ENCODE measurements around the gene CORO1C. TPM values are rescaled to one million over a fixed set of nuclear protein-coding genes. Genes with fewer than 3 reads are reported as not detected.
"Not testable (repeated sequence)": the region's sequence is repeated elsewhere in the genome, so short reads cannot be mapped to it uniquely, and the experiment has no call there.

The CORO1C gene
- polyA plus RNA-seq (2013, experiment 1 of 4): 155 TPM
- 161 TPM for polyA plus RNA-seq (2013, experiment 2 of 4)
- polyA plus RNA-seq (2013, experiment 3 of 4): 97.1 TPM
- polyA plus RNA-seq (2013, experiment 4 of 4): 109 TPM

DNA sequence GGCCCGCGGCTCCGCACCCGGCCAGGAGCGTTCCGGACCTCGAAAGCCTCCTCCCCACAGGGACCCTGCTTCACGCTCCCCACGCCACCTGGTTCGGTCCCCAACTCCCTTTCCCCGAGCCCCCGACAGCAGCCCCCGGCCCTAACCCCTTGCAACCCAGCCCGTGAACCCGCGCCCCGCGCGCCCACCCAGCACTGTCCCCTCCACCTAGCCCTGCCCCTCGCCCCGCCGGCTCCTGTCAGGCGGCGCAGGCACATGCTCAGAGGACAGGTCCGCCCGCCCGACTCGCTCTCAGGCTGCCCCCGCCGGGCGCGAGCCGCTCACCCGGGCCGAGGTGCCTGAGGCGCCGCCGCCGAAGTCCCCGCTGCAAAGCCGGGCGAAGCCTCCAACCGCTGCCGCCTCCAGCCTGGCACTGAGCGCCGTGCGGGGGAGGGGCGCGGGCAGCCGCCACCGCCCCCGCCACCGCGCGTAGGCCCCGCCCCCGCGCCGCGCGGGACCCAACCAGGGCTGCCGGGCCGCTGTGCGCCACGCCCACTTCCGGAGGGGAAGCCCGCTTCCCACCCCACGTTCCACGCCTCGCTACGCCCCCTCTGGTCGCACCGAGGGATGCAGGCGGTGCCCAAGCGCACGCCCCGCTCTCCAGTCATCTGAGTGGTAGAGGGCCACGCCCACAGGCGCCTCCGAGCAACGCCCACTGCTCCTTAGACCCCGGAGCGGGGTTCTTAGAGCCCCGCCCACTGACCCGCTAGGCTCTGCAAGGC lies at the start of gene CORO1C:
CORO1C (minus strand) TSS at position 414 of the 761 bp plus-strand sequence. CDS start 30,200 bp downstream, outside the sequence.
- Histone ChIP-seq H3K9me3 (ENCODE audit: control insufficient read depth, low read length) (no peaks in the 10 kb centered on the region), H3K4me1 (ENCODE audit: control insufficient read depth, insufficient read depth, low read length) (peaks cover 8% of the 10 kb centered on the region), H3K36me3 (ENCODE audit: control insufficient read depth, insufficient read depth, low read length) (no peaks in the 10 kb centered on the region), H3K4me3 (ENCODE audit: insufficient read depth, low read depth, low read length) (peak within 1 kb of the TSS; percentile 91), H3K27me3 (ENCODE audit: control insufficient read depth, insufficient read depth, low read length, poor library complexity, severe bottlenecking) (no peaks in the 10 kb centered on the region), H3K27ac (ENCODE audit: insufficient read depth, low read depth, low read length, poor library complexity, severe bottlenecking) (peak within 1 kb of the TSS; percentile 94)
- WGBS, 2 experiments: 0% methylated on average over 85 of the region's 85 CpGs

DNA sequence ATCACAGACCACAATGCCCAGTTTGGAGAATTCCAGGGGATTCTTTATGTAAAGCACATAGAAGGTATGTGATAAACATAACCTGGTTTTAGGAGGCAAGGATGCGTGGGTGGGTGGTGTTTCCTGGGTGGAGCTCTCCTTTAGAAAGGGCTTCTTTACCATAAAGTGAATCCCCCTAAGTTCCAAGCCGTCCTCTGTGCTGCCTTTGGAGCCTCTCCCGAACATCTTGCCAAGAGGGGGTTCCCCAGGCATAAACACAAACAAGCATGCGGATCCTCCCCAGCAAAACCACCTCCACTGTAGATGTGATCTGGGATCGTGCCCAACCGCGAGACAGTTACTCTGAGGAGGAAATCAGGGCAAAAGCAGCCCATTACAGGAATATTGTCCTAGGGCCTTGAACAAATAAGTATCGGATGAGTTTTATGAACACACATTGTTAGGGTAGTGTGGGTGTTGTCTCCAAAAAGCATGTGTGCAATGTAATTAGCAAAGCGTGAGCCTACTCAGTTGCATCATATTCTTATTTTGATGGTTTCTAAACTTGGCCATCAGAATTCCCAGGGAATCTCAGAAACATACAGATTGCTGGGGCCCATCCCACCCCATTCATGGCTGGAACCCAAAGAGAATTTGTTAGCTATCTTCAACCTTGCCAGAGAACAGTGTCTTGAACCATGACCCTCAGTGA lies 48.8 kb upstream of the CORO1C start:
- H3K9me3 ChIP-seq (ENCODE audit: control insufficient read depth, low read length): no peaks in the 10 kb centered on the region
- peaks cover 13% of the 10 kb centered on the region for H3K4me1 ChIP-seq (ENCODE audit: control insufficient read depth, insufficient read depth, low read length)

DNA sequence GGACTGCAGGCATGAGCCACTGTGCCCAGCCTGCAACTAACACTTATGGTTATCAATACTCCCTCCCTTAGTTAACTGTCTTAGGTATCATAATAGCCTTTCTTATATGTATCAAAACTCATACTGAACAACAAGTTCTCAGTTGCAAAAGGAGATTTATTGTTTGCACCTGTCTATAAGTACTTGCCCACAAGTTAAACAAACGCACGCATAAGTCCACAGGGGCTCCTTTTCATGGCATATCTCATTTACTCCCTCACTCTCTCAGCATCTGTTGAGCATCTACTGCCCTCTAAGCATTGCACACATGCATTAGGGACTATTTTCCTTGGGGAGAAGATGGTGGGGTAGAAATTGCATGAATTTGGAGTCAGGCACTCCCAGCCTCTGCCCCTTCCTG lies 46.7 kb upstream of the CORO1C start:
- Histone ChIP-seq H3K27ac (ENCODE audit: insufficient read depth, low read depth, low read length, poor library complexity, severe bottlenecking) (no peak overlapping the region), H3K9me3 (ENCODE audit: control insufficient read depth, low read length) (no peaks in the 10 kb centered on the region), H3K27me3 (ENCODE audit: control insufficient read depth, insufficient read depth, low read length, poor library complexity, severe bottlenecking) (no peaks in the 10 kb centered on the region), H3K36me3 (ENCODE audit: control insufficient read depth, insufficient read depth, low read length) (no peaks in the 10 kb centered on the region), H3K4me1 (ENCODE audit: control insufficient read depth, insufficient read depth, low read length) (peaks cover 16% of the 10 kb centered on the region), H3K4me3 (ENCODE audit: insufficient read depth, low read depth, low read length) (no peak overlapping the region)
- WGBS, 2 experiments: 94 to 98% methylated on average over 2 of the region's 2 CpGs

More for the DNA sequence above, 48.8 kb upstream of the CORO1C start:
- H3K27me3 ChIP-seq (ENCODE audit: control insufficient read depth, insufficient read depth, low read length, poor library complexity, severe bottlenecking): no peaks in the 10 kb centered on the region
- no peaks in the 10 kb centered on the region for H3K36me3 ChIP-seq (ENCODE audit: control insufficient read depth, insufficient read depth, low read length)
- 91 to 95% methylated on average over 9 of the region's 9 CpGs for WGBS, 2 experiments
- no peak overlapping the region for H3K4me3 ChIP-seq (ENCODE audit: insufficient read depth, low read depth, low read length)
- no peak overlapping the region for H3K27ac ChIP-seq (ENCODE audit: insufficient read depth, low read depth, low read length, poor library complexity, severe bottlenecking)

DNA sequence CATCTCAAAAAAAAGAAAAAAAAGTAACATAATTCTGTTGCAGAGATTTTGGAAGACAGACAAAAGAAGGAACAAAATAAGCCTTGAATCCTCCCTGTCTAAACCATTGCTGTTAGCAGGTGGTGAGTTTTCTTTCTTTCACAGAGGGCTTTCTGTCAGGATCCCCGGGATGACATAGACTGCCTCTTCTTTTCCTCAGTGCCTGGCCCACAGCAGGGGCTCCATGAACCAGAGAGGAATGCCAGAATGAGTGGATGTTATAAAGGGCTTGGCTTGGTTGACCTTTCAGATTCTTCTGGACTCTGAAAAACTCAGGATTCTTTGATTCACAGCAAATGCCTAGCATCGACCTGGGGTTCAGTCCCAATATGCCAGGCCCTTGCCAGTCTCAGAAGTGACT lies 45.8 kb upstream of the CORO1C start:
- Histone ChIP-seq H3K27me3 (ENCODE audit: control insufficient read depth, insufficient read depth, low read length, poor library complexity, severe bottlenecking) (no peaks in the 10 kb centered on the region), H3K4me3 (ENCODE audit: insufficient read depth, low read depth, low read length) (no peak overlapping the region), H3K36me3 (ENCODE audit: control insufficient read depth, insufficient read depth, low read length) (no peaks in the 10 kb centered on the region), H3K4me1 (ENCODE audit: control insufficient read depth, insufficient read depth, low read length) (peaks cover 16% of the 10 kb centered on the region), H3K9me3 (ENCODE audit: control insufficient read depth, low read length) (no peaks in the 10 kb centered on the region), H3K27ac (ENCODE audit: insufficient read depth, low read depth, low read length, poor library complexity, severe bottlenecking) (peak overlapping the region; percentile 9)
- 11 to 16% methylated on average over 2 of the region's 2 CpGs for WGBS, 2 experiments

DNA sequence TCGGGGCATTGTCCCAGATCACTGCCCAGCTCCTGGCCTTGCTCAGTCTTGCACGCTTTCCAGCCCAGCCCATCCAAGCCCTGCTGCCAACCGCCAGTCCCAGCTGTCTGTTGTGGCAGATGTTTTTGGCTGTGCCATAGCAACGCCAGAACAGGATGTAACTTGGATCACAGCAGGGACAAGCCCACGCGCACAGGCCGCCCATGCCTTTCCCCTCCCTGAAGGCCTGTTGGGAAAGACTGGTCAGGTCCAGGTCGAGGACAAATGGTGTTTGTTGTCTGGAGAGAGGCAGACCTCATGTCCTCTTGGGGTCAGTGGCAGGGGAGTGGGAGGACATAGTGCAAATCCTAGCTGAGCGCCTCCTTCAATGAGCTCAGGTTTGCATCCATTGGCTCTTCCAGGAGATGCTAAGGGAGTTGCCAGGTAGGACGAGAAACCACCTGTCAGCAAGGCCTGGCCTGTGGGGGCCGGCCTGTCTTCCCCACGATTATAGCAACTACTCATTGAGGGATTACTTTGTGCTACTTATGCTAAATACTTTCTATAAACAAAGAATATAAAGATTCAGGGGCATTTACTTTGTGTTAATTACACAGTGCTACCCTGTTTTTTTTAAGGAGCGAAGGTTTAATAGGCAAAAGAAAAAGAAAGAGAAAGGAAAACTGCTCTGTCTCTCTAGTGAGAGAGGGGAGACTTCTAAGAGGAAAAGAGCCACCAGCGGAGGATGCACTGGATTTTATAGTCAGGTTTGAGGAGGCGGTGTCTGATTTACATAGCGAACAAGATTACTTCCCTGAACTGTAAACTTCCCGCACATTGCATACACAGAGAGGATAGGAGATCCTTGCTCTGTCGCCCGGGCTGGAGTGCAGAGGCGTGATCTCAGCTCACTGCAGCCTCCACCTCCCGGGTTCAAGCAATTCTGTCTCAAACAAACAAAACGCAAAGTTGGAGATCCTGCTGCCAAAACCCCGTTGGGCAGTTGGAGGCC lies 42.8 kb upstream of the CORO1C start:
- Histone ChIP-seq H3K27ac (ENCODE audit: insufficient read depth, low read depth, low read length, poor library complexity, severe bottlenecking) (peak overlapping the region; percentile 39), H3K9me3 (ENCODE audit: control insufficient read depth, low read length) (no peaks in the 10 kb centered on the region), H3K4me1 (ENCODE audit: control insufficient read depth, insufficient read depth, low read length) (peaks cover 16% of the 10 kb centered on the region), H3K27me3 (ENCODE audit: control insufficient read depth, insufficient read depth, low read length, poor library complexity, severe bottlenecking) (no peaks in the 10 kb centered on the region), H3K36me3 (ENCODE audit: control insufficient read depth, insufficient read depth, low read length) (no peaks in the 10 kb centered on the region), H3K4me3 (ENCODE audit: insufficient read depth, low read depth, low read length) (no peak overlapping the region)
- 80 to 83% methylated on average over 21 to 22 of the region's 23 CpGs for WGBS, 2 experiments

DNA sequence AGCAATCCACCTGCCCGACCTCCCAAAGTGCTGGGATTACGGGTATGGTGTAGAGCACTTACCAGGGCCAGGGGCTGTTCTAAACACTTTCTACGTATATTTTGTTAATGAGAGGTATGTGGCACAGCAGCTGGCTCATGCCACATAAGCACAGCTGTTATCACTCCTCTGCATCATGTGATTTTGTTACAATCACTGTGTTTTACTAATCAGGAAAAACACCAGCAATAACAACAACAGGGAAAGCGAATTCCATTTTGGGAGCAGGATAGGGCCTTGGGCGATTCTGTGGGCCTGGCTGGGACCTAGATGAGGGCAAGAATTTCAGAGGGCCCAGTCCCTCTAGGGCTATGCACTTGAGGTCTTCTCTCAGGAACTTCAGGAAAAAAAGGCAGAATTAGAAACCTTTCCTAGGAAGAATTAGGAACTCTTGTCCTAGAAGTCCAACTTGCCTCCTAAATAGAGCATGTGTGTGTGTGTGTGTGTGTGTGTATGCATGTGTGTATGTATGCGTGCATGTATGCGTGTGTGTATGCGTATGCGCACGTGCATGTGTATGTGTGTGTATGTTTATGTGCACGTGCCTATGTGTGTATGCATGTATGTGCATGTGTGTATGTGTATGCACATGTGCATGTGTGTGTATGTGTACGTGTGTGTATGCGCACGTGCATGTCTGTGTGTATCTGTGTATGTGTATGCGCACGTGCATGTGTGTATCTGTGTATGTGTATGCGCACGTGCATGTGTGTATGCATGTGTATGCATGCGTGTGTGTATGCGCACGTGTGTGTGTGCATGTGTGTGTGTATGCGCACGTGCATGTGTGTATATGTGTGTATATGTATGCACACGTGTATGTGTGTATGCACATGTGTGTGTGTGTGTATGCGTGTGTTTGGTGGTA lies 41.8 kb upstream of the CORO1C start:
- Histone ChIP-seq H3K9me3 (ENCODE audit: control insufficient read depth, low read length) (no peaks in the 10 kb centered on the region), H3K4me1 (ENCODE audit: control insufficient read depth, insufficient read depth, low read length) (peaks cover 21% of the 10 kb centered on the region), H3K4me3 (ENCODE audit: insufficient read depth, low read depth, low read length) (no peak overlapping the region), H3K27ac (ENCODE audit: insufficient read depth, low read depth, low read length, poor library complexity, severe bottlenecking) (no peak overlapping the region), H3K27me3 (ENCODE audit: control insufficient read depth, insufficient read depth, low read length, poor library complexity, severe bottlenecking) (no peaks in the 10 kb centered on the region), H3K36me3 (ENCODE audit: control insufficient read depth, insufficient read depth, low read length) (no peaks in the 10 kb centered on the region)
- 93% methylated on average over 25 of the region's 25 CpGs for WGBS, 2 experiments

DNA sequence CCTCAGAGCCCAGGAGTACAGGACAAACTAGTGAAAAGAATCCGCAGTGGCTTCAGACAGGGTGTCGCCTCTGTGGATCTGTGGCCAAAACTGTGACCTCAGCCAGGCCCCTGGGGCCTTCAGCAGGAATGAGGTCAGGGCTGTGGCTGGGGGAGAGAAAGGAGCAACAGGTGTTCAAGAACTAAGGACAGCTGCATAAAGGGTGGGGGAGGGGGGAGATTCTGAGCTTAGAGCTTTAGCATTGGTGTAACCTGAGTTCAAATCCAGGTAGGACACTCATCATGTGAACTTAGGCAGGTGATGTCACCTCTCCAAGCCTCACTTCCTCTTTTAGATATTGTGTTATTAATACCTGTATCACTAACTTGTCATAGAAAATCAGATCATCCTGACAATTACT lies 40.9 kb upstream of the CORO1C start:
- no peaks in the 10 kb centered on the region for H3K36me3 ChIP-seq (ENCODE audit: control insufficient read depth, insufficient read depth, low read length)
- no peak overlapping the region for H3K4me3 ChIP-seq (ENCODE audit: insufficient read depth, low read depth, low read length)
- 90 to 96% methylated on average over 2 of the region's 2 CpGs for WGBS, 2 experiments
- no peaks in the 10 kb centered on the region for H3K9me3 ChIP-seq (ENCODE audit: control insufficient read depth, low read length)
- no peak overlapping the region for H3K27ac ChIP-seq (ENCODE audit: insufficient read depth, low read depth, low read length, poor library complexity, severe bottlenecking)
- H3K27me3 ChIP-seq (ENCODE audit: control insufficient read depth, insufficient read depth, low read length, poor library complexity, severe bottlenecking): no peaks in the 10 kb centered on the region
- peaks cover 21% of the 10 kb centered on the region for H3K4me1 ChIP-seq (ENCODE audit: control insufficient read depth, insufficient read depth, low read length)

DNA sequence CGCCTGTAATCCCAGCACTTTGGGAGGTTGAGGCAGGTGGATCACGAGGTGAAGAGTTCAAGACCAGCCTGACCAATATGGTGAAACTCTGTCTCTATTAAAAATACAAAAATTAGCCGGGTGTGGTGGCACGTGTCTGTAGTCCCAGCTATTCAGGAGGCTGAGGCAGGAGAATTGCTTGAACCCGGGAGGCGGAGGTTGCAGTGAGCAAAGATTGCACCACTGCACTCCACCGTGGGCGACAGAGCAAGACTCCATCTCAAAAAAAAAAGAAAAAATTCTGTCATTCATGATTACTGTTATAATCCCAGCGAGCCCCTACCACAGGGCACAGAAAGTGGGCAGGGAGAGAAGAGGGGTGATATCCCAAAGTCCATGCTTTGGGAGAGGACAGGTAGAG lies 40.5 kb upstream of the CORO1C start:
- H3K27ac ChIP-seq (ENCODE audit: insufficient read depth, low read depth, low read length, poor library complexity, severe bottlenecking); H3K36me3 ChIP-seq (ENCODE audit: control insufficient read depth, insufficient read depth, low read length); H3K27me3 ChIP-seq (ENCODE audit: control insufficient read depth, insufficient read depth, low read length, poor library complexity, severe bottlenecking); H3K4me3 ChIP-seq (ENCODE audit: insufficient read depth, low read depth, low read length); H3K9me3 ChIP-seq (ENCODE audit: control insufficient read depth, low read length): not testable (repeated sequence)
- H3K4me1 ChIP-seq (ENCODE audit: control insufficient read depth, insufficient read depth, low read length): peaks cover 21% of the 10 kb centered on the region
- 88 to 91% methylated on average over 9 of the region's 9 CpGs for WGBS, 2 experiments

DNA sequence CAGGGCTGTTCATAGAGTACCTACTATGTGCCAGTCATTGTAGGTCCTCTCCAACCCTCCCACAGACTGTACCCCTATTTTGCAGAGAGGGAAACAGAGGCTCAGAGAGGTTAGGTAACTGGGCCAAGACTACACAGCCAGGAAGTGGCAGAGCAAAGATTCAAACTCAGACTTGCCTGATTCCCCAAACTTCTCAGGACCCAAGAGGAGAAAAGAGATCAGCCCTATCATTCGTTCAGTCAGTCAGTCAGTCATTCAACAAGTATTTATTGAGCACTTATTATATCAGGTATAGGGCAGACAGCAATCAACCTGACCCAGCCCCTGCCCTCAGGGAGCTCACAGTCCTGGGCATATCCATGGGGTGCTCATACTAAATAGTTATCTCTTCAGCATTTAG lies 39.6 kb upstream of the CORO1C start:
- Histone ChIP-seq H3K36me3 (ENCODE audit: control insufficient read depth, insufficient read depth, low read length) (no peaks in the 10 kb centered on the region), H3K27me3 (ENCODE audit: control insufficient read depth, insufficient read depth, low read length, poor library complexity, severe bottlenecking) (no peaks in the 10 kb centered on the region), H3K27ac (ENCODE audit: insufficient read depth, low read depth, low read length, poor library complexity, severe bottlenecking) (no peak overlapping the region), H3K4me1 (ENCODE audit: control insufficient read depth, insufficient read depth, low read length) (peaks cover 21% of the 10 kb centered on the region), H3K9me3 (ENCODE audit: control insufficient read depth, low read length) (no peaks in the 10 kb centered on the region), H3K4me3 (ENCODE audit: insufficient read depth, low read depth, low read length) (no peak overlapping the region)
- 83 to 89% methylated on average over 1 of the region's 1 CpG for WGBS, 2 experiments

Data from ectodermal cell (in vitro differentiated cells).